Measurements from ENCODE around the gene CD82. TPM values are rescaled to one million over a fixed set of nuclear protein-coding genes. Genes with fewer than 3 reads are reported as not detected.
"Not testable (repeated sequence)": the region's sequence is repeated elsewhere in the genome, so short reads cannot be mapped to it uniquely, and the experiment has no call there.

Gene CD82
- total and polyA plus RNA-seq, 12 donors: 18.5 to 70.4 (median 35.2) TPM

DNA sequence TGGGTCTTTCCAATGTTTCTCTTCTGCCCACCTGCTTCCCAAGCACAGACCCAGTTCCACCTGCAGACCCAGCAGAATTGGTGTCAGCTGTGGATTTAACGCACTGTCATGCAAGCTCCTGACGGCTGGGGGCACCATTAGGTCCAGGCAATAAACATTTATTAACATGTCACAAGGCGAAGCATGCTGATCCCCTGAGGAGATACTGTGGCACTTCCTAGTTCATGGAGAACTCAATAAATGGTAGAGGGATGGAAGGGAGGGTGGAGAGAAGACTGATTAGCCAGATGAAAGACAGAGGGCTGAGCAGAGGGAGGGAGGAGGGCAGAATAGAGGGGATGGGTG is 93.0 kb downstream of the CD82 start:
- intact Hi-C loops (cut with DNase I): loop anchor here in 2 of 10 donors (2.0 to 5.0 kb wide), 2 partner anchors 44 to 68 kb away; partner anchors contain the start of gene TSPAN18 (in 1 of the 2)
- no peak for DNase-seq

GRCh38 chr11:44659641-44660040 is 94.2 kb downstream of the CD82 start:
- H3K9me3 ChIP-seq: no peaks in the 10 kb centered on the region
- 30 to 46% methylated on average over 4 of the region's 4 CpGs for WGBS, 2 donors
- no peaks in the 10 kb centered on the region for H3K36me3 ChIP-seq
- intact Hi-C loops (cut with DNase I): loop anchor here in 2 of 10 donors (2.0 to 5.0 kb wide), 2 partner anchors 43 to 67 kb away; partner anchors contain the start of gene TSPAN18 (in 1 of the 2)
- H3K27me3 ChIP-seq: no peaks in the 10 kb centered on the region
- peak overlapping the region in 7 of 10 donors; percentile 2 to 73 (median 51) for H3K27ac ChIP-seq
- peaks cover 0 to 33% (median 3%) of the 10 kb centered on the region in 9 donors for H3K4me1 ChIP-seq
- TF ChIP-seq, protein P1, sequence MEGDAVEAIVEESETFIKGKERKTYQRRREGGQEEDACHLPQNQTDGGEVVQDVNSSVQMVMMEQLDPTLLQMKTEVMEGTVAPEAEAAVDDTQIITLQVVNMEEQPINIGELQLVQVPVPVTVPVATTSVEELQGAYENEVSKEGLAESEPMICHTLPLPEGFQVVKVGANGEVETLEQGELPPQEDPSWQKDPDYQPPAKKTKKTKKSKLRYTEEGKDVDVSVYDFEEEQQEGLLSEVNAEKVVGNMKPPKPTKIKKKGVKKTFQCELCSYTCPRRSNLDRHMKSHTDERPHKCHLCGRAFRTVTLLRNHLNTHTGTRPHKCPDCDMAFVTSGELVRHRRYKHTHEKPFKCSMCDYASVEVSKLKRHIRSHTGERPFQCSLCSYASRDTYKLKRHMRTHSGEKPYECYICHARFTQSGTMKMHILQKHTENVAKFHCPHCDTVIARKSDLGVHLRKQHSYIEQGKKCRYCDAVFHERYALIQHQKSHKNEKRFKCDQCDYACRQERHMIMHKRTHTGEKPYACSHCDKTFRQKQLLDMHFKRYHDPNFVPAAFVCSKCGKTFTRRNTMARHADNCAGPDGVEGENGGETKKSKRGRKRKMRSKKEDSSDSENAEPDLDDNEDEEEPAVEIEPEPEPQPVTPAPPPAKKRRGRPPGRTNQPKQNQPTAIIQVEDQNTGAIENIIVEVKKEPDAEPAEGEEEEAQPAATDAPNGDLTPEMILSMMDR (IDR thresholded peaks at IDR 0.05): no peak
- peak; percentile 59 to 98 (median 95) for ATAC-seq
- no peak overlapping the region for H3K4me3 ChIP-seq
- peak; percentile 68 for DNase-seq

More for the DNA sequence above, 93.0 kb downstream of the CD82 start:
- peaks cover 0 to 33% (median 3%) of the 10 kb centered on the region in 9 donors for H3K4me1 ChIP-seq
- H3K27ac ChIP-seq: no peak overlapping the region
- TF ChIP-seq, protein P1 (IDR thresholded peaks at IDR 0.05): peak in 8 of 9 donors; percentile 12 to 39 (median 30)
- whole genome bisulfite sequencing, 2 donors: 51 to 65% methylated on average over 3 of the region's 3 CpGs
- no peak for ATAC-seq
- no peak overlapping the region for H3K4me3 ChIP-seq
- no peaks in the 10 kb centered on the region for H3K27me3 ChIP-seq
- H3K9me3 ChIP-seq: no peaks in the 10 kb centered on the region
- H3K36me3 ChIP-seq: no peaks in the 10 kb centered on the region

DNA sequence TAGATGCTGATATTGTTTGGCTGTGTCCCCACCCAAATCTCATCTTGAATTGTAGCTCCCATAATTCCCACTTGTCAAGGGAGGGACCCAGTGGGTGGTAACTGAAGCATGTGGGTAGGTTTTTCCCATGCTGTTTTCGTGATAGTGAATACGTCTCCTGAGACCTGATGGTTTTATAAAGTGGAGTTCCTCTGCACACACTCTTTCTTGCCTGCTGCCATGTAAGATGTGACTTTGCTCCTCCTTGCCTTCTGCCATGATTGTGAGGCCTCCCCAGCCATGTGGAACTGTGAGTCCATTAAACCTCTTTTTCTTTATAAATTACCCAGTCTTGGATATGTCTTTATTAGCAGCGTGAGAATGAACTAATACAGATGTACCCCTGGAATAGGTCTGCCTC is 95.1 kb downstream of the CD82 start:
- H3K36me3 ChIP-seq; H3K9me3 ChIP-seq; intact Hi-C loops (cut with DNase I); H3K27me3 ChIP-seq; ATAC-seq; DNase-seq; H3K4me3 ChIP-seq: not testable (repeated sequence)
- WGBS, 2 donors: 85 to 91% methylated on average over 3 of the region's 3 CpGs
- peaks cover 0 to 33% (median 3%) of the 10 kb centered on the region in 9 donors for H3K4me1 ChIP-seq
- peak overlapping the region in 2 of 10 donors; percentile 12 to 72 for H3K27ac ChIP-seq

DNA sequence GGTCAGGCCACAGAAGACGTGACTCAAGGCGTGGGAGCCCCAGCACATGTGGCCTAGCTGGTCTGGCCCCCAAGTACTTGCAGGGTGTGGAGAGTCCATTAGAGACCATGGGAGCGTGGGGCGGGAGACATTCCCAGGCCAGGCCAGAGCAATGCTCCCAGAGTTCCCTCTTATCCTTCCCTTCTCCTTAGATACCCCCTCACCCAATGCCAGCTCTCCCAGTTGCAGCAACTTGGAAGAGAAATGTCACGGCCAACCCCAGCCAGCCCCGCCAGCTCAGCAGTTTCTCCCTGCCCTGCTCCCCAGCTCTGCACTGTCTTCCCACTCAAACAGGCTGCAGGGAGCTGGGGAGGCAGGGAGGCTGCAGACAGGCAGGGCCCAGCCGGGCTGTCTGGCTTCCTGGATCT is 95.9 kb downstream of the CD82 start:
- Histone ChIP-seq H3K4me3 (no peak overlapping the region), H3K9me3 (no peaks in the 10 kb centered on the region), H3K4me1 (peaks cover 0 to 33% (median 3%) of the 10 kb centered on the region in 9 donors), H3K27me3 (no peaks in the 10 kb centered on the region), H3K27ac (peak overlapping the region in 1 of 10 donors; percentile 45), H3K36me3 (no peaks in the 10 kb centered on the region)
- DNase-seq (no peak), ATAC-seq (peak; percentile 5 to 50 (median 33))
- TF ChIP-seq, protein P1 (IDR thresholded peaks at IDR 0.05): no peak
- intact Hi-C loops (cut with DNase I): no loop called here
- 67 to 73% methylated on average over 7 of the region's 7 CpGs for WGBS, 2 donors

Other genes starting within 250 kb of the CD82 start
- 100 to 1,000 TPM in 4 of 10 donors, 10 to 100 TPM in 6; 74.2 to 140 (median 95.2) TPM for gene TSPAN18, start 161.3 kb downstream of the CD82 start, total RNA-seq
- 10 to 100 TPM; 37.7 to 42.6 TPM for gene TSPAN18, start 161.3 kb downstream of the CD82 start, polyA plus RNA-seq

All from heart right ventricle (tissue), 16 donors.